ENCODE measurements around the gene CYP4X1. TPM values are rescaled to one million over a fixed set of nuclear protein-coding genes. Genes with fewer than 3 reads are reported as not detected.

Gene CYP4X1
- total and polyA plus RNA-seq, 2 donors (not counting 1 experiment from before 2014, with no cell fraction given): 0.02 TPM; not detected in 1

DNA sequence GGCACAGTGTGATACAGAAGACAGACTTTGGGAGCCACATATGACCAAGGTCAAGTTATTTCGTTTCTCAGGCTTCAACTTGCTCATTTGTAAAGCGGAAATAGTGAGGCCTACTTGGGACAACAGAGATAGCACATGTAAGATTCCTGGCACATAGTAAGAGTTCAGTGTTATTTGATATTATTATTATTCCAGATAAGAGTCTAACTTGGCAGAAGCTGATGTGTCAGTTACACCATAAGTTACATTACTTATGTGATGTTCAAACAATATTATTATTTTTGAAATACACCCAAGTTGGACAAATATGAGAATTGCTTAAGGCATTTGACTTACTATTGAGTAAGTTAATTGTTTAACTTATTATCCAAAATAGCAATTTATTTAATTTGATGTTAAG lies 10.2 kb upstream of the CYP4X1 start:
- H3K79me2 ChIP-seq (ENCODE audit: control insufficient read depth, insufficient read depth, low read length): no peaks in the 10 kb centered on the region
- no peaks in the 10 kb centered on the region for H3K36me3 ChIP-seq (ENCODE audit: control insufficient read depth, insufficient read depth, low read length)
- H3K4me2 ChIP-seq (ENCODE audit: extremely low read depth, insufficient read depth, low read length): no peak overlapping the region
- no peak overlapping the region for H2AFZ ChIP-seq (ENCODE audit: low read length)
- no peaks in the 10 kb centered on the region for H3K9me3 ChIP-seq (ENCODE audit: control insufficient read depth, insufficient read depth, low read depth, low read length)
- H4K20me1 ChIP-seq (ENCODE audit: control insufficient read depth, extremely low read depth, insufficient read depth, low read length): no peaks in the 10 kb centered on the region
- H3K4me3 ChIP-seq (replicated peaks in 1 of 4; ENCODE audit: control extremely low read depth in 1 of 4, insufficient read depth in 1 of 4, low read depth in 3 of 4, low read length in 4 of 4): no peak overlapping the region
- H3K27ac ChIP-seq (ENCODE audit: insufficient read depth, low read length): no peak overlapping the region
- TF ChIP-seq, protein P1, sequence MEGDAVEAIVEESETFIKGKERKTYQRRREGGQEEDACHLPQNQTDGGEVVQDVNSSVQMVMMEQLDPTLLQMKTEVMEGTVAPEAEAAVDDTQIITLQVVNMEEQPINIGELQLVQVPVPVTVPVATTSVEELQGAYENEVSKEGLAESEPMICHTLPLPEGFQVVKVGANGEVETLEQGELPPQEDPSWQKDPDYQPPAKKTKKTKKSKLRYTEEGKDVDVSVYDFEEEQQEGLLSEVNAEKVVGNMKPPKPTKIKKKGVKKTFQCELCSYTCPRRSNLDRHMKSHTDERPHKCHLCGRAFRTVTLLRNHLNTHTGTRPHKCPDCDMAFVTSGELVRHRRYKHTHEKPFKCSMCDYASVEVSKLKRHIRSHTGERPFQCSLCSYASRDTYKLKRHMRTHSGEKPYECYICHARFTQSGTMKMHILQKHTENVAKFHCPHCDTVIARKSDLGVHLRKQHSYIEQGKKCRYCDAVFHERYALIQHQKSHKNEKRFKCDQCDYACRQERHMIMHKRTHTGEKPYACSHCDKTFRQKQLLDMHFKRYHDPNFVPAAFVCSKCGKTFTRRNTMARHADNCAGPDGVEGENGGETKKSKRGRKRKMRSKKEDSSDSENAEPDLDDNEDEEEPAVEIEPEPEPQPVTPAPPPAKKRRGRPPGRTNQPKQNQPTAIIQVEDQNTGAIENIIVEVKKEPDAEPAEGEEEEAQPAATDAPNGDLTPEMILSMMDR (conservative IDR thresholded peaks at IDR 0.05 in 1 of 2, IDR thresholded peaks at IDR 0.05 in 1 of 2; ENCODE audit: low read depth in 1 of 2, low read length in 2 of 2): no peak
- TF ChIP-seq EZH2 (IDR thresholded peaks at IDR 0.05; ENCODE audit: low read length, missing control alignments): no peak
- no peak for DNase-seq (ENCODE audit: low read depth in 2 of 2)
- no peak overlapping the region for H3K9ac ChIP-seq (ENCODE audit: insufficient read depth, low read length)
- H3K4me1 ChIP-seq (ENCODE audit: control insufficient read depth, extremely low read depth, insufficient read depth, low read length): no peaks in the 10 kb centered on the region
- no peaks in the 10 kb centered on the region for H3K27me3 ChIP-seq (ENCODE audit: control insufficient read depth, insufficient read depth, low read length)

DNA sequence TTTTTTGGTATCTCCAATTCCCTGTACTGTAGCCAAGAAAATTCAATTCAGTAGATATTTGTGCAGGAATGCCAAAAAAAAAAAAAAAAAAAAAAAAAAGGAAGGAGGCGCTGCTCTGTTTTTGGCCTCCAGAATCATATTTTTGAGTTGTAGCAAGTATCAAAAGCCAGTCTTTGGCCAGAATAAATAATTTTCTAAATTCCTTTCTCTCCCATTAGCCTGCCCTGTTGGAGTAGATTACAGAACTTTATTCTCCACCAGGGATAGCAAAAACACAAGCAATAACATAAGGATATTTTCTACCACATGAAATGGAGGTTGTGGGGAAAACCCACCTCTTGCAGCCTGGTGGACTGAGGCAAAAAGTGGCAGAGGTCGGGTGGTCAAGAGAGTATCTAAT lies 2.4 kb upstream of the CYP4X1 start:
- H2AFZ ChIP-seq (ENCODE audit: low read length): no peak overlapping the region
- no peak overlapping the region for H3K27ac ChIP-seq (ENCODE audit: insufficient read depth, low read length)
- H3K4me3 ChIP-seq (replicated peaks in 1 of 4; ENCODE audit: control extremely low read depth in 1 of 4, insufficient read depth in 1 of 4, low read depth in 3 of 4, low read length in 4 of 4): no peak overlapping the region
- DNase-seq (ENCODE audit: low read depth in 2 of 2): no peak
- H3K4me1 ChIP-seq (ENCODE audit: control insufficient read depth, extremely low read depth, insufficient read depth, low read length): no peaks in the 10 kb centered on the region
- no peak overlapping the region for H3K4me2 ChIP-seq (ENCODE audit: extremely low read depth, insufficient read depth, low read length)
- TF ChIP-seq EZH2 (IDR thresholded peaks at IDR 0.05; ENCODE audit: low read length, missing control alignments): no peak
- TF ChIP-seq, protein P1 (conservative IDR thresholded peaks at IDR 0.05 in 1 of 2, IDR thresholded peaks at IDR 0.05 in 1 of 2; ENCODE audit: low read depth in 1 of 2, low read length in 2 of 2): no peak
- H3K36me3 ChIP-seq (ENCODE audit: control insufficient read depth, insufficient read depth, low read length): no peaks in the 10 kb centered on the region
- no peaks in the 10 kb centered on the region for H3K79me2 ChIP-seq (ENCODE audit: control insufficient read depth, insufficient read depth, low read length)
- no peaks in the 10 kb centered on the region for H4K20me1 ChIP-seq (ENCODE audit: control insufficient read depth, extremely low read depth, insufficient read depth, low read length)
- no peaks in the 10 kb centered on the region for H3K27me3 ChIP-seq (ENCODE audit: control insufficient read depth, insufficient read depth, low read length)
- H3K9ac ChIP-seq (ENCODE audit: insufficient read depth, low read length): no peak overlapping the region
- H3K9me3 ChIP-seq (ENCODE audit: control insufficient read depth, insufficient read depth, low read depth, low read length): no peaks in the 10 kb centered on the region

DNA sequence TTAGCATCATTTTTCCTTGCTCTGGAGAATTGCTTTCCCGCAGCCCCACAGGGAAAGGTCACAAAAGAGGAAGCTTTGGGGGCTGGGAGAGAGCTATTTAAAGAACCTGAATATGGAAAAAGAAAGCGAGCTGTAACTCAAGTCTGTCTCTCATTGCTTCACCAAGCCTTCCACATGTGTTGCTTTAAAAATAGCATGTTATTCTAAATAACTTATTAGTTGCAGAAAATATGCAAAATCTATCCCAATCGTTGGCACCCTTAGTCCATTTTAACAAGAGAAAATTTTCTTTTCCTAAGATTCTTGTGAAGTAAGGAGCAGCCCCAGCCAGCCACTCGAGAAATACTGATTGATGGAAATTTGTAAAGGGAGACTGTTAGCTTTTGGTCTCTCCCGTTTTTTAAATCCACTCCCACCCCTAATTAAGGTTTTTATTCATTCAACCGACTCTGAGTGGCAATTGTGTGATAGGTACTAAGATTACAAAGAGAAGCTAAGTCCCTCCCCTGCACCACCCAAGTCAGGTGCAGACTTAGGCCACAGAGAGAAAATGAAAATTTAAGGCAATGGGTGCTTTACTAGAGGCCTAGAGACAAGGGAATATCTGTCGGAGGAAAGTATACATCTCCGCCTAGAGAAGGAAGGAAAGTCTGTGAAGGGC lies 802 bp downstream of the CYP4X1 start:
- H3K4me2 ChIP-seq (ENCODE audit: extremely low read depth, insufficient read depth, low read length): no peak overlapping the region
- no peaks in the 10 kb centered on the region for H3K4me1 ChIP-seq (ENCODE audit: control insufficient read depth, extremely low read depth, insufficient read depth, low read length)
- H4K20me1 ChIP-seq (ENCODE audit: control insufficient read depth, extremely low read depth, insufficient read depth, low read length): no peaks in the 10 kb centered on the region
- H3K27ac ChIP-seq (ENCODE audit: insufficient read depth, low read length): no peak overlapping the region
- no peaks in the 10 kb centered on the region for H3K9me3 ChIP-seq (ENCODE audit: control insufficient read depth, insufficient read depth, low read depth, low read length)
- no peak overlapping the region for H3K9ac ChIP-seq (ENCODE audit: insufficient read depth, low read length)
- H3K4me3 ChIP-seq (replicated peaks in 1 of 4; ENCODE audit: control extremely low read depth in 1 of 4, insufficient read depth in 1 of 4, low read depth in 3 of 4, low read length in 4 of 4): no peak overlapping the region
- no peak overlapping the region for H2AFZ ChIP-seq (ENCODE audit: low read length)
- DNase-seq (ENCODE audit: low read depth in 2 of 2): no peak
- H3K27me3 ChIP-seq (ENCODE audit: control insufficient read depth, insufficient read depth, low read length): no peaks in the 10 kb centered on the region
- H3K79me2 ChIP-seq (ENCODE audit: control insufficient read depth, insufficient read depth, low read length): no peaks in the 10 kb centered on the region
- no peaks in the 10 kb centered on the region for H3K36me3 ChIP-seq (ENCODE audit: control insufficient read depth, insufficient read depth, low read length)
- TF ChIP-seq EZH2 (IDR thresholded peaks at IDR 0.05; ENCODE audit: low read length, missing control alignments): no peak
- TF ChIP-seq, protein P1 (conservative IDR thresholded peaks at IDR 0.05 in 1 of 2, IDR thresholded peaks at IDR 0.05 in 1 of 2; ENCODE audit: low read depth in 1 of 2, low read length in 2 of 2): no peak
